Sigmoid colon (tissue), 7 donors: Measurements from ENCODE around the gene AP4E1. TPM values are rescaled to one million over a fixed set of nuclear protein-coding genes. Genes with fewer than 3 reads are reported as not detected.

Experiments used
- DNase-seq: peaks from one replicate; pipeline ENCODE4 v3.0.0-alpha.2; 2019
- H3K27ac ChIP-seq, 4 donors: fragments of 200-600 bp; sonication (generic); one replicate each; pipeline ENCODE4 v1.5.1; 2016 to 2019; ENCODE audit warnings: mild to moderate bottlenecking in 1 of 4
- H3K27me3 ChIP-seq, 3 donors: fragments of 200-600 bp; sonication (generic); one replicate each; pipeline ENCODE4 v1.5.1; 2019; ENCODE audit warnings: mild to moderate bottlenecking in 1 of 3
- H3K36me3 ChIP-seq, 4 donors: fragments of 200-600 bp; sonication (generic); one replicate each; pipeline ENCODE4 v1.5.1; 2016 to 2019
- H3K4me1 ChIP-seq, 4 donors: fragments of 200-600 bp; sonication (generic); one replicate each; pipeline ENCODE4 v1.5.1; 2017 to 2019
- H3K4me3 ChIP-seq, 4 donors: fragments of 200-600 bp; sonication (generic); one replicate each; pipeline ENCODE4 v1.5.1; 2017 to 2019; ENCODE audit warnings: mild to moderate bottlenecking in 2 of 4, moderate library complexity in 1 of 4
- H3K9me3 ChIP-seq, 4 donors: fragments of 200-600 bp in 3 of 4; sonication (generic) in 3 of 4; one replicate each; pipeline versions ENCODE4 v1.5.1 to v1.6.1; 2013 to 2019
- CTCF ChIP-seq, 4 experiments: fragments of 450-650 bp in 3 of 4; fragments of 200-600 bp in 1 of 4; IDR thresholded peaks; one replicate each; pipeline ENCODE4 v1.5.1; 2016 to 2019; ENCODE audit warnings: antibody characterized with exemption in 4 of 4, mild to moderate bottlenecking in 3 of 4, moderate library complexity in 2 of 4
- EP300 ChIP-seq, 4 donors: sonication (generic); formaldehyde crosslinking; IDR thresholded peaks; one replicate each; pipeline ENCODE4 v1.6.1; 2017; ENCODE audit warnings: antibody characterized with exemption in 4 of 4
- POLR2A ChIP-seq, 2 donors: fragments of 450-650 bp; IDR thresholded peaks; one replicate each; pipeline ENCODE4 v1.6.1; 2016; ENCODE audit warnings: antibody characterized with exemption in 2 of 2, mild to moderate bottlenecking in 2 of 2, moderate library complexity in 2 of 2
- POLR2AphosphoS5 ChIP-seq, 4 donors: sonication (generic); formaldehyde crosslinking; IDR thresholded peaks; one replicate each; pipeline ENCODE4 v1.6.1; 2017; ENCODE audit warnings: antibody characterized with exemption in 4 of 4
- WGBS, 2 donors: extraction: QIAGEN DNeasy Blood & Tissue Kit; methylation state at CpG; one replicate each; pipeline ENCODE4 v1.1.7; 2013; 5-methylcytosine and 5-hydroxymethylcytosine counted together
- intact Hi-C: fragments of 100-400 bp; cut with DNase I; formaldehyde crosslinking; loops from one replicate; pipeline ENCODE4 v1.15.1; 2023
- polyA plus RNA-seq, 3 donors: library from polyadenylated mRNA; stranded (reverse); fragments of 200-250 nt; gene quantifications; one replicate each; pipeline ENCODE4 v1.2.3, GENCODE V29; 2013
- total RNA-seq, 4 donors: library from RNA; depleted of rRNA; stranded (reverse); fragments of >200 nt; gene quantifications; one replicate each; pipeline ENCODE4 v1.1.0, GENCODE V29; 2016
- donor health status: healthy with polysubstance abuse.
- donor health status: Bipolar disorder and iron deficiency.
- donor health status: healthy.

AP4E1 gene
- total and polyA plus RNA-seq, 7 donors = 2.4 to 8.3 (median 7.3) TPM

DNA sequence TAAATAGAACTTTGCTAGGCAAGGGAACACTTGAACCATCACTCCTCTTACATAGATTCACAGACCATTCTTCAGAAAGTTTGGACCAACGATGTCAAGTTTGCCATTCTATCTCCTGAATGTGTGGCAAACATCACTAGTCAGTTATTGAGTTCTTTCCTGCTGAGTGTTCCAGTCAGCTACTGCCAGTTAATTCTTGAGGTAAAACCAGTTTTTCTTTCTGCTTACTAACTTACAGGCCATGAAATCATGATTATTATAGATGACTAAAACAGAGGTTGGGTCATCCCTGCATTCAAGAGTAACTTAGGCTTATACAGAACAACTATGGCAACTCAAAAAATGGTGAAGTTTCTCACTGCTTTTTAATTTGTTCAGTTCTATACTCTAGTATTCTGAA lies 88.2 kb downstream of the AP4E1 start:
- no peaks in the 10 kb centered on the region for H3K9me3 ChIP-seq
- DNase-seq = no peak
- no peaks in the 10 kb centered on the region for H3K27me3 ChIP-seq
- H3K4me1 ChIP-seq = no peaks in the 10 kb centered on the region
- H3K27ac ChIP-seq = no peak overlapping the region
- no peak overlapping the region for H3K4me3 ChIP-seq
- H3K36me3 ChIP-seq = peaks cover 0 to 66% (median 2%) of the 10 kb centered on the region in 4 donors
- 90 to 100% methylated on average over 1 of the region's 1 CpG for WGBS, 2 donors
- no peak for TF ChIP-seq CTCF (IDR thresholded peaks at IDR 0.05)
- no peak for TF ChIP-seq EP300 (IDR thresholded peaks at IDR 0.05)
- no peak for TF ChIP-seq POLR2AphosphoS5 (IDR thresholded peaks at IDR 0.05)
- TF ChIP-seq POLR2A (IDR thresholded peaks at IDR 0.05) = no peak
- intact Hi-C loops = no loop called here

- no peaks in the 10 kb centered on the region for H3K4me1 ChIP-seq
- intact Hi-C loops = no loop called here
- peaks cover 0 to 75% (median 5%) of the 10 kb centered on the region in 4 donors for H3K36me3 ChIP-seq
- H3K27ac ChIP-seq = no peak overlapping the region
- 95 to 97% methylated on average over 4 of the region's 4 CpGs for WGBS, 2 donors
- TF ChIP-seq CTCF (IDR thresholded peaks at IDR 0.05) (no peak), EP300 (IDR thresholded peaks at IDR 0.05) (no peak), POLR2AphosphoS5 (IDR thresholded peaks at IDR 0.05) (no peak), POLR2A (IDR thresholded peaks at IDR 0.05) (no peak)
- H3K4me3 ChIP-seq = no peak overlapping the region
- H3K9me3 ChIP-seq = no peaks in the 10 kb centered on the region
- no peak for DNase-seq
- no peaks in the 10 kb centered on the region for H3K27me3 ChIP-seq
These were observed 89.0 kb downstream of the AP4E1 start for GRCh38 chr15:50997371-50998051.

DNA sequence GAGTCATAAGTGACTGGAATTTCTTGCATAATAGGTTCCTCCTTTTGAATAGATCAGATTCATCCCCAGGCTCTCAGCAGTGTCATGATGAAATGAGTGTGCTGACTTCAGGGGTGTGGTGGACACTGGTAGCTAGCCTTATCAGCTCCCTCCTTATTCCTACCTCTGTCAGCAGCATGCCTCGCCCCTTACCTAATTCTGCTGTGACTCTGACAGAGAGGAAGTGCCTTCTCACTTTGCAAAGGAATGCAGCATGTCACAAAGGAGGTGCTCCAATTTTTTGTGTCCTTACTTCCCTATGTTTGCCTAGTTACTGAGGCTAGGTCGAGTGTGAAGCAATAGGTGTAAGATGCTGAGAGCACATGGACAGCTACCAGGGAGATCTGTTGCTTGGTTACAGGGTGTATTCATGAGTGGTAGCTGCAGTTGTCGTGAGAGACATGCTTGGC lies 95.6 kb downstream of the AP4E1 start:
- Histone ChIP-seq H3K27me3 (no peaks in the 10 kb centered on the region), H3K4me3 (no peak overlapping the region), H3K9me3 (no peaks in the 10 kb centered on the region), H3K27ac (no peak overlapping the region), H3K4me1 (no peaks in the 10 kb centered on the region), H3K36me3 (peaks cover 0 to 49% (median 6%) of the 10 kb centered on the region in 4 donors)
- intact Hi-C loops = no loop called here
- DNase-seq = no peak
- no peak for TF ChIP-seq EP300 (IDR thresholded peaks at IDR 0.05)
- TF ChIP-seq POLR2AphosphoS5 (IDR thresholded peaks at IDR 0.05) = no peak
- WGBS, 2 donors = 50 to 77% methylated on average over 3 of the region's 3 CpGs

GRCh38 chr15:51006336-51006985 lies 98.0 kb downstream of the AP4E1 start:
- DNase-seq = no peak
- TF ChIP-seq POLR2A (IDR thresholded peaks at IDR 0.05) (no peak), EP300 (IDR thresholded peaks at IDR 0.05) (no peak), CTCF (IDR thresholded peaks at IDR 0.05) (no peak), POLR2AphosphoS5 (IDR thresholded peaks at IDR 0.05) (no peak)
- H3K27ac ChIP-seq = no peak overlapping the region
- no peaks in the 10 kb centered on the region for H3K4me1 ChIP-seq
- 19 to 87% methylated on average over 1 of the region's 1 CpG for WGBS, 2 donors
- peaks cover 0 to 35% (median 6%) of the 10 kb centered on the region in 4 donors for H3K36me3 ChIP-seq
- no peaks in the 10 kb centered on the region for H3K27me3 ChIP-seq
- no peaks in the 10 kb centered on the region for H3K9me3 ChIP-seq
- intact Hi-C loops = no loop called here
- H3K4me3 ChIP-seq = no peak overlapping the region

DNA sequence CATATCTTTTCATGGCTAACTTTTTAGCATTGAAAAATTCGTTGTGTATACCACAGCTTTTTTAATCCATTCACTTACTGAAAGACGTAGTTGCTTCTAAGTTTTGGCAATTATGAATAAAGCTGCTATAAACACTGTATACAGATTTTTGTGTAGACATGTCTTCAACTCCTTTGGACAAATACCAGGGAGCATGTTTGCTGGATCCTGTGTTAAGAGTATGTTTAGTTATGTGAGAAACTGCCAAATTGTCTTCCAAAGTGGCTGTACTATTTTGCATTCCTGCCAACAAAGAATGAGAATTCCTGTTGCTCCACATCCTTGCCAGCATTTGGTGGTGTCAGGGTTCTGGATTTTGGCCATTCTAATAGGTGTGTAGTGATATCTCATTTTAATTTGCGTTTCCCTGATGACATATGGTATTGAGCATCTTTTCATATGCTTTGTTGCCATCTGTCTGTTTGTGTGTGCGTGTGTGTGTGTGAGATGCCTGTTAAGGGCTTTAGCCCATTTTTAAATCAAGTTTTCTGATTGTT lies 98.7 kb downstream of the AP4E1 start:
- Histone ChIP-seq H3K36me3 (peaks cover 0 to 27% (median 3%) of the 10 kb centered on the region in 4 donors), H3K4me1 (no peaks in the 10 kb centered on the region), H3K27ac (no peak overlapping the region), H3K9me3 (no peaks in the 10 kb centered on the region), H3K4me3 (no peak overlapping the region), H3K27me3 (no peaks in the 10 kb centered on the region)
- intact Hi-C loops = no loop called here
- TF ChIP-seq POLR2AphosphoS5 (IDR thresholded peaks at IDR 0.05) (no peak), POLR2A (IDR thresholded peaks at IDR 0.05) (no peak), CTCF (IDR thresholded peaks at IDR 0.05) (no peak), EP300 (IDR thresholded peaks at IDR 0.05) (no peak)
- 89 to 95% methylated on average over 4 of the region's 4 CpGs for WGBS, 2 donors
- DNase-seq = no peak
